Fibroblast of lung (primary cell): ENCODE results near the gene MBNL1. TPM values are rescaled to one million over a fixed set of nuclear protein-coding genes. Genes with fewer than 3 reads are reported as not detected.

Experiments
- DNase-seq, 2 donors: peaks; one replicate each; pipeline versions ENCODE4 v3.0.0 to v3.0.0-alpha.2; 2010; ENCODE audit warnings: low read depth in 2 of 2
- H2AFZ ChIP-seq: 2 replicates; pipeline ENCODE4 v1.5.1; 2012; ENCODE audit warnings: low read length, control low read depth, inconsistent platforms
- H3K27ac ChIP-seq: 2 replicates; pipeline ENCODE4 v1.5.1; 2011; ENCODE audit warnings: low read length, control low read depth; ENCODE audit not compliant: insufficient read depth
- H3K27me3 ChIP-seq: 2 replicates; pipeline ENCODE4 v1.5.1; 2011; ENCODE audit warnings: mild to moderate bottlenecking, low read length; ENCODE audit not compliant: control insufficient read depth, insufficient read depth
- H3K36me3 ChIP-seq: 2 replicates; pipeline ENCODE4 v1.5.1; 2011; ENCODE audit warnings: low read length; ENCODE audit not compliant: control insufficient read depth, insufficient read depth
- H3K4me1 ChIP-seq: 2 replicates; pipeline ENCODE4 v1.5.1; 2011; ENCODE audit warnings: low read length; ENCODE audit not compliant: control insufficient read depth, insufficient read depth; ENCODE audit errors: extremely low read depth
- H3K4me2 ChIP-seq: 2 replicates; pipeline ENCODE4 v1.5.1; 2011; ENCODE audit warnings: low read length, control low read depth; ENCODE audit not compliant: insufficient read depth; ENCODE audit errors: extremely low read depth
- H3K4me3 ChIP-seq, 4 experiments: fragments of 200-600 bp in 1 of 4; sonication (generic) in 1 of 4; replicated peaks in 1 of 4; 2 replicates each; pipeline ENCODE4 v1.5.1; 2011 to 2016; ENCODE audit warnings: low read length in 4 of 4, low read depth in 3 of 4, mild to moderate bottlenecking in 3 of 4, control low read depth in 2 of 4, inconsistent platforms in 1 of 4, mixed read lengths in 1 of 4; ENCODE audit not compliant: insufficient read depth in 1 of 4; ENCODE audit errors: control extremely low read depth in 1 of 4
- H3K79me2 ChIP-seq: 2 replicates; pipeline ENCODE4 v1.5.1; 2012; ENCODE audit warnings: mild to moderate bottlenecking, low read length, inconsistent platforms; ENCODE audit not compliant: control insufficient read depth, insufficient read depth
- H3K9ac ChIP-seq: 2 replicates; pipeline ENCODE4 v1.5.1; 2011; ENCODE audit warnings: mild to moderate bottlenecking, low read length, control low read depth; ENCODE audit not compliant: insufficient read depth
- H3K9me3 ChIP-seq: 2 replicates; pipeline ENCODE4 v1.5.1; 2012; ENCODE audit warnings: low read depth, low read length; ENCODE audit not compliant: control insufficient read depth, insufficient read depth
- H4K20me1 ChIP-seq: 2 replicates; pipeline ENCODE4 v1.5.1; 2011; ENCODE audit warnings: low read length; ENCODE audit not compliant: control insufficient read depth, insufficient read depth; ENCODE audit errors: extremely low read depth
- CTCF ChIP-seq, 2 donors: IDR thresholded peaks in 1 of 2; conservative IDR thresholded peaks in 1 of 2; 1 replicate in 1 of 2; 2 replicates in 1 of 2; pipeline ENCODE4 v1.5.1; 2011 to 2012; ENCODE audit warnings: low read length in 2 of 2, control low read depth in 1 of 2, inconsistent platforms in 1 of 2, low read depth in 1 of 2, mild to moderate bottlenecking in 1 of 2
- EZH2 ChIP-seq: IDR thresholded peaks from 2 replicates; pipeline ENCODE4 v1.5.1; 2012; ENCODE audit warnings: low read length, control low read depth, mild to moderate bottlenecking; ENCODE audit errors: missing control alignments
- polyA plus RNA-seq, 2 donors: library from polyadenylated mRNA; depleted of rRNA in 1 of 2; stranded (reverse) in 1 of 2; unstranded in 1 of 2; fragments of >200 nt; gene quantifications; 2 replicates each; pipeline ENCODE4 v1.2.1, GENCODE V29; 2011 to 2012; ENCODE audit warnings: missing spikeins in 1 of 2
- total RNA-seq: library from RNA; depleted of rRNA; stranded (reverse); fragments of >200 nt; gene quantifications from 2 replicates; pipeline ENCODE4 v1.2.1, GENCODE V29; 2014

The MBNL1 gene
- total and polyA plus RNA-seq, 2 donors (not counting 1 experiment from before 2014, with no cell fraction given) = 150 to 213 TPM

- DNase-seq = no peak
- H4K20me1 ChIP-seq = peaks cover 1% of the 10 kb centered on the region
- H3K79me2 ChIP-seq = peaks cover 99% of the 10 kb centered on the region
- TF ChIP-seq CTCF (conservative IDR thresholded peaks at IDR 0.05 in 1 of 2, IDR thresholded peaks at IDR 0.05 in 1 of 2; ENCODE audit: low read depth in 1 of 2, low read length in 2 of 2) (no peak), EZH2 (no peak)
- H3K9ac ChIP-seq = no peak overlapping the region
- no peaks in the 10 kb centered on the region for H3K27me3 ChIP-seq
- H3K4me3 ChIP-seq = no peak overlapping the region
- H3K4me1 ChIP-seq = peaks cover 10% of the 10 kb centered on the region
- H3K27ac ChIP-seq = no peak overlapping the region
- H3K4me2 ChIP-seq = peak overlapping the region; percentile 54
- no peaks in the 10 kb centered on the region for H3K36me3 ChIP-seq
- no peaks in the 10 kb centered on the region for H3K9me3 ChIP-seq
- no peak overlapping the region for H2AFZ ChIP-seq
Measured at GRCh38 chr3:152277198-152277597, 8.5 kb downstream of the MBNL1 start.

- no peak overlapping the region for H3K9ac ChIP-seq
- no peaks in the 10 kb centered on the region for H3K36me3 ChIP-seq
- H3K9me3 ChIP-seq = no peaks in the 10 kb centered on the region
- H3K4me3 ChIP-seq = no peak overlapping the region
- no peak for TF ChIP-seq EZH2
- no peak for TF ChIP-seq CTCF (conservative IDR thresholded peaks at IDR 0.05 in 1 of 2, IDR thresholded peaks at IDR 0.05 in 1 of 2; ENCODE audit: low read depth in 1 of 2, low read length in 2 of 2)
- H2AFZ ChIP-seq = no peak overlapping the region
- DNase-seq = peak in 1 of 2 donors; percentile 34
- peaks cover 10% of the 10 kb centered on the region for H3K4me1 ChIP-seq
- H3K79me2 ChIP-seq = peaks cover 100% of the 10 kb centered on the region
- H4K20me1 ChIP-seq = peaks cover 1% of the 10 kb centered on the region
- H3K27me3 ChIP-seq = no peaks in the 10 kb centered on the region
- no peak overlapping the region for H3K4me2 ChIP-seq
- H3K27ac ChIP-seq = no peak overlapping the region
Measured at GRCh38 chr3:152278756-152279427, 10.2 kb downstream of the MBNL1 start.

GRCh38 chr3:152279479-152279878 is 10.8 kb downstream of the MBNL1 start:
- Histone ChIP-seq H2AFZ (no peak overlapping the region), H3K4me2 (no peak overlapping the region), H3K9ac (no peak overlapping the region), H4K20me1 (peaks cover 1% of the 10 kb centered on the region), H3K27me3 (no peaks in the 10 kb centered on the region), H3K27ac (no peak overlapping the region), H3K4me1 (peaks cover 8% of the 10 kb centered on the region), H3K4me3 (no peak overlapping the region), H3K36me3 (no peaks in the 10 kb centered on the region), H3K9me3 (no peaks in the 10 kb centered on the region), H3K79me2 (peaks cover 100% of the 10 kb centered on the region)
- no peak for DNase-seq
- no peak for TF ChIP-seq CTCF (conservative IDR thresholded peaks at IDR 0.05 in 1 of 2, IDR thresholded peaks at IDR 0.05 in 1 of 2; ENCODE audit: low read depth in 1 of 2, low read length in 2 of 2)
- TF ChIP-seq EZH2 = no peak
